ENCODE measurements around the gene ZNF346.

ZNF346 gene

DNA sequence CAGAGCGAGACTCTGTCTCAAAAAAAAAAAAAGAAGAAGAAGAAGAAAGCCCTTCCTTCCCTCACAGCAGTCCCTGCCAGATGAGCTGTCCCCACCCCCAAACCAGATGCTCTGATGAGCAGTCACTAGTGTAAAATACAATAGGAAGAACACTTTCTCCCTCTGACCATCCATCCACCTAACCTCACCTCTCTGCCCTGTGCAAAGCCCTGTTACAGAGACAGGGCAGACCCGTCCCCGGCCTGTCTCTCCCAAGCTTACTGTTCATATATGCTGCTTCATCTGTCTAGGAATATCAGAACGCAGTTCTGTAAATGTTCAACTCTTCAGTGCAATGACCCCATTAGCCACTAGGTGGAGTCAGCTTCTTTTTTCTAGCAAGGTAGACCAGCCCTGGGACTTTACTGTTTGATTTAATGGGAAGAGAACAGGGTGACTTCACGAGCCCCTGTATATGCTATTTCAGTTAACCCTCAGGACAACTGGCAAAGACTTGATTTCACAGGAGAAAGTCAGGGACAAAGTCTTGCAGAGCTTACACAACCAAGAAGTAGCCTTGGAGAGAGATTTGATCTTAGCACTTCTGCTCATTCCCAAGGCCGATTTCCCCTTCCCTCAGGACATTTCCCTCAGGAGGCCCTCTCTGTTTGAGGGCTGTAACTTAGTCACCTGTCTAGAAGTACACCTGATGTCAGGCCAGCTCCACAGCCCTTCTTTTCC, 49.3 kb downstream of the ZNF346 start:
- peak; percentile 72 for DNase-seq

DNA sequence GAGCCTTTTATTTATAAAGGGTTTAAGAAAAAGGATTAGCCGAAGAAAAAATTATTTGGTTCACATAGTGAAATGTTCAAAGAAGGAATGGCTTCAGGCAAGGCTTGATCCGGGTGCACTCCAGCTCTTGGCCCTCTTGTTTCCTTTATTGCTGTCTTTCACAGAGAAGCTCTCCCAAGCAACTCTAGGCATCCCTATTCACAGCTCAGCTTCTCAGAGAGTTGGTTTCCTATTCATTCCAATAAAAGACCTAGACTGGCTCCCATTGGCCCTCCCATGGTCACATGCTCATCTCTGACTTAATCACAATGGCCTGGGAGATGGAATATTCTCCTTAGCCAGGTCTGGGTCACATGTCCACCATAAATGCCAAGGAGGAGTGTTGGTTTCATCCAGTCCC, 54.8 kb downstream of the ZNF346 start:
- DNase-seq: no peak

DNA sequence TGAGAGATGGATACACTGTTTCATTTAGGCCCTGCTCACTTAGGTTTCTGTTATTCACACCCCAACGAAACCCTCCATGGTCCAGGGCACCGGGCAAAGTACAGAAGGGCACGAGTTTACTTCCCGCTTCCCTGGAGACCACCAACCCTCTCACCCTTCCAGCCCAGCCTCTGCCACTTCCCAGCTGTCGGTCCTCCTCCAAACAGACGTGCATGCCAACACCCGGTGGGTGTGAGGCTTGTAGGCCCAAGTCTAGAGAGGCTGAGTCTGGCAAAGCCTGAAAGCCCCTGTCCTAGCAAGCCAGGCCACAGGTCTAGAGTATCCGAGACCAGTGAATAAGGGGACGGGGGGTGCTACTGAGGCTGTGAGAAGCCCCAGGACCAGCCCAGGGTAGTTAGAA, 57.1 kb downstream of the ZNF346 start:
- no peak for DNase-seq

DNA sequence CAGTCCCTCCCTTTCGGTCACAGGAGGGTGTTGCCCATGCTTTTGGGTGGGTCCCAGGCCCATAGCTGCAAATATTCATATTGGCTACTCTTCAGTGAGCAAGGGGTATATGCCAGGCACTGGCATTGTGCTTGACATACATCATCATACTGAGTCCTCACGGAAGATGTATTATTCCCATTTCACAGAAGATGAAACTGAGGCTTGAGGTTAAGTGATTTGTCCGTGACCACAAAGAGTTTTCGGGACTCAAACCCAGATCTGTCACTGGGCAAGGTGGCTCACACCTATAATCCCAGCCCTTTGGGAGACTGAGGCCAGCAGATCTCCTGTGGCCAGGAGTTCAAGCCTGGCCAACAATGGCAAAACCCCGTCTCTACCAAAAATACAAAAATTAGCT, 57.8 kb downstream of the ZNF346 start:
- DNase-seq: no peak

DNA sequence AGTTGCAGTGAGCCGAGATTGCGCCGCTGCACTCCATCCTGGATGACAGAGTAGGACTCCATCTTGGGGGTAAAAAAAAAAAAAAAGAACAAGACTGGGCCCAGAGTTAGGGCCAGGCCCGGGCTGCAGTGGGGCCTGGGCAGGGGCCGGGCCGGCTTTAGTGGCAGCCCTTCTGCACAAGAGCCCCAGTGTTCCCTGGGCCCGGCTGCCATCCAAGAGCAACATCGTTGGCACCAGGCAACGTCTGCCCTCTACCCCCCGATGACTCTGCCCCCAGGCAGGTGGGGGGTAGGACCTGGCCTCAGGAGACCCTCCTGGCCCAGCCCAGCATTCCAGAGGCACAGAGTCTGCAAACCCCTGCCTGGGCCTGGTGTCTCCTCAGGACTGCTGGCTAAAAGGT, 59.4 kb downstream of the ZNF346 start:
- no peak for DNase-seq

DNA sequence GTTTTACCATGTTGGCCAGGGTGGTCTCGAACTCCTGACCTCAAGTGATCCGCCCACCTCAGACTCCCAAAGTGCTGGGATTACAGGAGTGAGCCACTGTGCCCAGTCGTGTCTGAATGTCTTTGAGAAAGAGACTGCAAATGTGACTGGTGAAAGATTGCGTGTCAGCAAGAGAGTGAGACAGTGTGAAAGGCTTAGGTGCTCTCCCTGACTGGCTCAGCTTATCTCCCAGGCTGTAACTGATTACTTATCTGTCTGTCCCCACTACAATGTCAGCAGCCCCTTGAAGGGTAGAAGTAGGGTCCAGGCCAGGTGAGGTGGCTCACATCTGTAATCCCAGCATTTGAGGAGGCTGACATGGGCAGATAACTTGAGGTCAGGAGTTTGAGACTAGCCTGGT, 60.9 kb downstream of the ZNF346 start:
- DNase-seq: no peak

DNA sequence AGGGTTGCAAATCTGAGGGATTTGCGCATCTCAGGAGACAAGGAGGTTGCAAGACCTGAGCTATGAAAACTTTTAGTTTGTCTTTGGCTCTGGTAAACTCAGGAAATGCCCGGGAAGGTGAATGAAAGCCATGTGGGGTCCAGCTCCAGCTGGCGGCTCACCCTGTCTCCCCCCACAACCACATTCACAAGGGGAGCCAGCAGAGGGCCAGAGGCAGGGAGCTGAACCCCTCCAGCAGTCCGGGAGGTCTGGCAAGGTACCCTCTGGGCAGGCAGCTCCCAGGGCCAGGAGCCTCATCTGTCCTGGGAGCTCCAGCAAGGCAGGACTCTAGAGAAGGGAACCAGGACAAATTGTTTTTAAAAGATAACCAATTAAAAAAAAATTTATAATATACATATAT, 61.7 kb downstream of the ZNF346 start:
- DNase-seq: no peak

DNA sequence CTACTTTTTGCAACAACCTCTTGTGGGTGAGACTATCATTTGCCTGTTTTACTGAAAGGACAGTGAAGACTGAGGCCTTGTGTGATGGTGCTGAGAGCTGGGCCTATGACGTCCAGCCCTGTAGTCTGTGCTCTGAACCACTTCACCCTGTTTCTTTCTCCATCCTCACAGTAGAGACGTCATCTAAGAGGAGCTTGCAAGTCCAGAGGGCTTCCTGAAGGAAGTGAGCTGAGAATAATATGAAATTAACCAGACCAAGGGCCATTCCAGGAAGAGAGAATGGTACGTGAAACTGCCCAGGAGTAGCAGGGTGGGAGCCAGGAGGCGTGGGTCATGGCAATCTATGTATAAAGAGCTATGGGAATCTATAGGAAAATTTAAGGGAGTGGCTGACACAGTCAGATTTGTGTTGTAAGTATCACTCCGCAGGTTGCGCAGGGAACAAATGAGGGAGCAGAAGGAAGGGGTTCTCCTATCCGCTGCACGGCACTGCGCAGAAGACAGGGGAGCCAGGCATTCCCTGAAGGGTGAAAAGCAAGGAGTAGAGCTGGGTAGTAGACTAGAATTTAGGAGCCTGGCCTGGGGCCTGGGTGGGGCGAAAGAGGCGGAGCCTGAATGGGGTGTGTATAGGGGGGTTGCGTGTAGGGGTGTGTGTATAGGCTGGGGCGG, 63.6 kb downstream of the ZNF346 start:
- no peak for DNase-seq

DNA sequence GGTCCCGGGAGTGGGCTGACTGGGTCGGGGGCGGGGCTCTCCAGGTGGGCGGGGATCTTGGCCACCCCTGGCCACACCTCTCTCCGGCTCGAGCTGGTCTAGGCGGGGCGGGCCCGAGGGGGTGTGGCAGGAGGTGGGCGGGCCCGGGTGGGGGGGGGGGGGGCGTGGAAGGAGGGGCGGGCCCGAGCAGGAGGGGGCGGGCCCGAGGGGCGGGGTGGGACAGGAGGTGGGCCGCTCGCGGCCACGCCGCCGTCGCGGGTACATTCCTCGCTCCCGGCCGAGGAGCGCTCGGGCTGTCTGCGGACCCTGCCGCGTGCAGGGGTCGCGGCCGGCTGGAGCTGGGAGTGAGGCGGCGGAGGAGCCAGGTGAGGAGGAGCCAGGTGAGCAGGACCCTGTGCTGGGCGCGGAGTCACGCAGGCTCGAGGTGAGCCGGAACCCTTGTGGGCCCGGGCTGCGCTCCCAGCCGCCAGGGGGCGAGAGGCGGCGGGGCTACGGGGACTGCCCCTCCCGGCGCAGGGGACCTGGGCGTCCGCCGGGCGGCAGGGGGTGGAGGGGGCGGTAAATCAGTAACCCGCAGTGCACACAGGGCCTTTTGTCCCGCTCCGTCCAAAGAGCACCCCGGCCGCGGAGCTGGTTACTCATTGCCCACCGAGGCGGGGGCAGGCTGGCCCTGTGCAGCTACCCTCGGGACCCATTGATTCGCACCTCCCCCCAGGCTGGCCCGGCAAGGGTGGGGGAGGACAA, 64.3 kb downstream of the ZNF346 start, which contains the start of gene FGFR4:
Gene FGFR4 (plus strand): TSS at position 262 of the 744 bp plus-strand sequence. CDS start 2,688 bp downstream, outside the sequence.
- DNase-seq: peak; percentile 16

DNA sequence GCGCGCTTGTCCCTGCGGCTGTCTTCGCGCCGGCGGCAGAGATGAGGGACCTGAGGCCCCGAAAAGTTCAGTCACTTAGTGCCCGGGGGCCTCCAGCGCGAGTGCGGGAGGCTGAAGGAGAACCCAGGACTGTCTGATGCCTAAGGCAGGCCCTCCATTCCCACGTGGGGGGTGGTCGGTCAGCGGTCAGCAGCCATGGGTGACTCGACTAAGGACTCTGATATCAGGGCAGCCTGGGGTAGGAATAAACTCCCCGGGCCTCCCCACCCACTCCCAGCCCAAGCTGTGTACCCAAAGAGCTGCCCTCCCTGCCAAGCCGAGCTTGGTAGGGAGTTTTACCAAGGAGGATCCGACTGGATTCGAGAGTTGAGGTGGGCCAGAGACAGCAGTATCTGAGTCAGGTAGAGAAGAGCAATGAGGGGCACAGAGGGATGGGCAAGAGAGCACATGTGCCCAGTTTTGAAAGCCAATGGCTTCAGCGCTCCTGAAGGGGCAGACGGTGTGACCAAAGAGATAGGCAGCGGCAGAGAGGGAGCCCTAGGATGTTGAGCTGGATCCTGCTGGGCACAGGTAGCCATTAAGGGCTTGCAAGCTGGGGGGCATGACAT, 65.0 kb downstream of the ZNF346 start:
- DNase-seq: no peak

DNA sequence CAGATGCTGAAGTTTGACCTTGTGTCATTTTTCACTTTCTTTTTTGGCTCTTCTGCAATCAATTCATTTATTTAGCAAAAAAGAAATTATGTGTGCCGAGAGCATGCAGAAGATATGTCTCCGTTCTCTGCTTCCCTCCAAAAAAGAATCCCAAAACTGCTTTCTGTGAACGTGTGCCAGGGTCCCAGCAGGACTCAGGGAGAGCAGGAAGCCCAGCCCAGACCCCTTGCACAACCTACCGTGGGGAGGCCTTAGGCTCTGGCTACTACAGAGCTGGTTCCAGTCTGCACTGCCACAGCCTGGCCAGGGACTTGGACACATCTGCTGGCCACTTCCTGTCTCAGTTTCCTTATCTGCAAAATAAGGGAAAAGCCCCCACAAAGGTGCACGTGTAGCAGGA, 66.6 kb downstream of the ZNF346 start:
- no peak for DNase-seq

DNA sequence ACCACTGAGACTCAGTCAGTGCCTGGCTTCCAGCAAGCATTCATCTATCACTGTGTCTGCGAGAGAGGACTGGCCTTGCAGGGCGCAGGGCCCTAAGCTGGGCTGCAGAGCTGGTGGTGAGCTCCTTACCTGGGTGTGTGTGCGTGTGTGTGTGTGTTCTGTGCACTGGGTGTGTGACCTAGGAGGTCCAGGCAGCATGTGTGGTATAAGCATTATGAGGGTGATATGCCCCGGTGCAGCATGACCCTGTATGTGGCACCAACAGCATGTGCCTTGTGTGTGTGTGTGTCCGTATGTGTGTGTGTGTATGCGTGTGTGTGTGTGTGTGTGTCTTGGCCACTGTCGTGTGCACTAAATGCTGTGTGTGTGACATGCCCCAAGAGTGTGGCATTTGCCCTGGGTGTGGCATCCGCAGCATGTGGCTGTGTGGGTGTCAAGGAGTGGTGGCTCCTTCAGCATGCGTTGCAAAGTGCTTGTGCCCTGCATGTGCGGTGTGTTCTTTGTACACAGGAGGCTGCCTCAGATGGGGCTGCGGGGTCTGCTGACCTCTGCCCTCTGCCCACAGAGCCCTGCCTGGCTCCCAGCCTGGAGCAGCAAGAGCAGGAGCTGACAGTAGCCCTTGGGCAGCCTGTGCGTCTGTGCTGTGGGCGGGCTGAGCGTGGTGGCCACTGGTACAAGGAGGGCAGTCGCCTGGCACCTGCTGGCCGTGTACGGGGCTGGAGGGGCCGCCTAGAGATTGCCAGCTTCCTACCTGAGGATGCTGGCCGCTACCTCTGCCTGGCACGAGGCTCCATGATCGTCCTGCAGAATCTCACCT, 67.5 kb downstream of the ZNF346 start:
- DNase-seq: no peak

DNA sequence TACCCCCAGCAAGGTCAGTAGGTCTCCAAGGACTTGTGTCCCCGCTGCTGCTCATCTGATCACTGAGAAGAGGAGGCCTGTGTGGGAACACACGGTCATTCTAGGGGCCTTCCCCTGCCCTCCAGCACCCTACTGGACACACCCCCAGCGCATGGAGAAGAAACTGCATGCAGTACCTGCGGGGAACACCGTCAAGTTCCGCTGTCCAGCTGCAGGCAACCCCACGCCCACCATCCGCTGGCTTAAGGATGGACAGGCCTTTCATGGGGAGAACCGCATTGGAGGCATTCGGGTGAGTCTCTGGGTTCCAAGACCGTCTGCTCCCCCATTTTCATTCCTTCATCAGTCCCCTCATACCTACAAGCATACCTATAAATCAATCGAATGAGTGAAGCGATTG, 68.3 kb downstream of the ZNF346 start:
- DNase-seq: no peak

DNA sequence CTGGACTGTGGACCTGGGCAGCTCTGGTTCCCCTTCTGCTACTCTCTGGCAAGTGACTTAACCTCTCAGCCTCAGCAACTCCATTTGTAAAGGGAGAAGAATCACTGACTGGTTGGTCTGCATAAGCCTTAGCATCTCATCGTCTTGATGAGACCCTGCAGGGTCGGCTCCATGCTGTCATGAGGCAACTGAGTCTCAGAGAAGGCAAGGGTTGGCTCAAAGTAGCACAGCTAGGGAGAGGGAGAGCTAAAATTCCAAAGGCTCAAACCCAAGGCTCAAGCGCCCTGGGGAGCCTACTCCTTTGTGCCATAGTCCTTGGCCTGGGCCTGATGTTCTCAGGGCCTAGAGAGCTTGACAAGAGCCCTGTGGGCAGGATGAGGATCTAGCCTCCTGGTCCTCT, 68.7 kb downstream of the ZNF346 start:
- DNase-seq: no peak

DNA sequence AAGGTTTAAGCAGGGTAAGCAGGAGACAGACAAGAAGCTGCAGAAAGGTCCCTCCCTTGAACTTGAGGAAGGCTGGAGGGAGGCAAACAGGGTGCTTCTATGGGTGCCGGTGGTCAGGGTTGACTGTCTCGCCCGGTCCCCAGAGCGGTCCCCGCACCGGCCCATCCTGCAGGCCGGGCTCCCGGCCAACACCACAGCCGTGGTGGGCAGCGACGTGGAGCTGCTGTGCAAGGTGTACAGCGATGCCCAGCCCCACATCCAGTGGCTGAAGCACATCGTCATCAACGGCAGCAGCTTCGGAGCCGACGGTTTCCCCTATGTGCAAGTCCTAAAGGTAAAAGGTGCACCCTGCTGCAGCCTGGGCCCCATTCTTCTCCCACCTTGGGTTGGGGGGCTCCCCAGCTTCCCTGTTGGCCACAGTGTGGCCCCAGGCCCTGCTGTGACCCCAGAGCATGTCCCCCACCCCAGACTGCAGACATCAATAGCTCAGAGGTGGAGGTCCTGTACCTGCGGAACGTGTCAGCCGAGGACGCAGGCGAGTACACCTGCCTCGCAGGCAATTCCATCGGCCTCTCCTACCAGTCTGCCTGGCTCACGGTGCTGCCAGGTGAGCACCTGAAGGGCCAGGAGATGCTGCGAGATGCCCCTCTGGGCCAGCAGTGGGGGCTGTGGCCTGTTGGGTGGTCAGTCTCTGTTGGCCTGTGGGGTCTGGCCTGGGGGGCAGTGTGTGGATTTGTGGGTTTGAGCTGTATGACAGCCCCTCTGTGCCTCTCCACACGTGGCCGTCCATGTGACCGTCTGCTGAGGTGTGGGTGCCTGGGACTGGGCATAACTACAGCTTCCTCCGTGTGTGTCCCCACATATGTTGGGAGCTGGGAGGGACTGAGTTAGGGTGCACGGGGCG, 69.9 kb downstream of the ZNF346 start:
- DNase-seq: no peak

DNA sequence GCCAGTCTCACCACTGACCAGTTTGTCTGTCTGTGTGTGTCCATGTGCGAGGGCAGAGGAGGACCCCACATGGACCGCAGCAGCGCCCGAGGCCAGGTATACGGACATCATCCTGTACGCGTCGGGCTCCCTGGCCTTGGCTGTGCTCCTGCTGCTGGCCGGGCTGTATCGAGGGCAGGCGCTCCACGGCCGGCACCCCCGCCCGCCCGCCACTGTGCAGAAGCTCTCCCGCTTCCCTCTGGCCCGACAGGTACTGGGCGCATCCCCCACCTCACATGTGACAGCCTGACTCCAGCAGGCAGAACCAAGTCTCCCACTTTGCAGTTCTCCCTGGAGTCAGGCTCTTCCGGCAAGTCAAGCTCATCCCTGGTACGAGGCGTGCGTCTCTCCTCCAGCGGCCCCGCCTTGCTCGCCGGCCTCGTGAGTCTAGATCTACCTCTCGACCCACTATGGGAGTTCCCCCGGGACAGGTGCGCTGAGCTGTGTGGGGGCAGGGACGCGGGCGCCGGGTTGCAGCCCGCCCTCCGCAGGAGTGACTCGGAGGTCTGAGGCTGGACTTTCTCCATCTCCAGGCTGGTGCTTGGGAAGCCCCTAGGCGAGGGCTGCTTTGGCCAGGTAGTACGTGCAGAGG, 70.7 kb downstream of the ZNF346 start:
- DNase-seq: no peak

DNA sequence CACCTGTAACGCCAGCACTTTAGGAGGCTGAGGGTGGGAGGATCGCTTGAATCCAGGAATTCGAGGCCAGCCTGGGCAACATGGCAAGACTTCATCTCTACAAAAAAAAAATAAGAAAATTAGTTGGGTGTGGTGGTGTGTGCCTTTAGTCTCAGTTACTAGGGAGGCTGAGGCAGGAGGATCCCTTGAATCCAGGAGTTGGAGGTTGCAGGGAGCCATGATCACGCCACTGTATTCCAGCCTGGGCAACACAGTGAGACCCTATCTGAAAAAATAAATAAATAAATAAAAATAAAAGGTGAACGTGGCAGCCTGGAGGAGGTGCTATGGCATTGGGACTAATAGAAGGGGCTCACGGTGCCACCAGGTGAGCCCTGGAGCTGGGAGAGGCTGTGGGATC, 71.3 kb downstream of the ZNF346 start:
- DNase-seq: no peak

DNA sequence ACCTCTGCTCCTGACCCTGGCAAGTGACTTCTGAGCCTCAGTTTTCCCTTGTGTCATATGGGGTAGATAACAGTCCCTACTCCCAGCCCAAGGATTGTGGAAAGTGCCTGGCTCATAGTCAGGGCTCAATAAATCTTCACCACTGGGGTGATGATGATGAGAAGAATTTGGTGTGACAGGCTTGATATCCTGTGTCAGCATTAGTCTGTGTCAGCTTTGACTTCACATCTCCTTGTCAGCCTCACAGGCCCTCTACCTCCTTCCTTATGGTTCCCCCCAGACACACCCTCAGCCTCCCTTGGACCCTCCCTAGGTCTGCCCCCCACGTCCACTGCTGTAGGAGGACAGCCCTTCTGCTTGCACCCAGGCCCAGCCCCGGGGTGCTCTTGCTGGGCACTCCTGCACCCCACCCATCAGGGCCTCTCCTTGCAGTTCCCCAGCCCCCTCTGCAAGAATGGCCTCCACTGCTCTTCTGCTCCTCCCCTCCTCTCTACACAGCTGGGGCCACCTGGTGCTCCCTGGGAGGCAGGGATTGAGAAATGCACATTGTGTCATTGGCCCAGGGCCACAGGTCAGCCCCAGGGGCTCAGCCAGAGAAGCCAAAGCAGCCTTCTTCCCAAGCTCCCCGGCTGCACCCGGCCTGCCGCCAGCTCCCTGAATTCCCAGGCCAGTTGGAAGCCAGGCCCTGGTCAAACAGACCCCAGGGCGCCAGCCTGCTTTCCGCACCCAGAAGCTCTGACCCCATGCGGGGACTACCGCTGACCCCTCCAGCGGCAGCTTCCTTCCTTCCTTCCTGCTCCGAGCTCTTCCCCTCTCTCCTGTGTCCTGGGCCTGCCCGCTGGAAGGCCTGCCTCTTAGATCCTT, 72.0 kb downstream of the ZNF346 start:
- DNase-seq: no peak

DNA sequence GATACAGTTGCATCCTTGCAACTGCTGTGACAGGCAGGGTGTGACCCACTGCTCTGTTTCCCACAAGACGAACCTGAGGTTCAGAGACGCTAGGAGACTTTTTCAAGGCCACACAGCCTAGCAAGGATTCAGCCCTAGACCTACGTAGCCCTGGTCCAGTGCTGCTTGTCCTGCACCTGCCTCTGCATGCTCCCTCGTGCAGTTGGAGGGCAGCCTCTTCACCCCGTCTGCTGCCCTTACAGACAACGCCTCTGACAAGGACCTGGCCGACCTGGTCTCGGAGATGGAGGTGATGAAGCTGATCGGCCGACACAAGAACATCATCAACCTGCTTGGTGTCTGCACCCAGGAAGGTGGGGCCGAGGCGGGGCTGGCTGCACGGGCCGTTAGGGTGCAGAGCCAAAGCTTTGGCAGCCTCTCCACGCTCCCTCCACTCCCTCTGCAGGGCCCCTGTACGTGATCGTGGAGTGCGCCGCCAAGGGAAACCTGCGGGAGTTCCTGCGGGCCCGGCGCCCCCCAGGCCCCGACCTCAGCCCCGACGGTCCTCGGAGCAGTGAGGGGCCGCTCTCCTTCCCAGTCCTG, 72.7 kb downstream of the ZNF346 start:
- no peak for DNase-seq

Data from DMS 273 treated with DMSO at 0.1 percent for 48 hours (cell line).